ELR (cell line): ENCODE data around the gene ABT1.

ENCODE experiments used
- DNase-seq: peaks from one replicate; pipeline ENCODE4 v3.0.0-alpha.2; 2015; ENCODE audit warnings: low read depth

Gene ABT1

GRCh38 chr6:26575494-26575939, 21.2 kb upstream of the ABT1 start:
- DNase-seq: peak; percentile 88

GRCh38 chr6:26576407-26576843, 20.3 kb upstream of the ABT1 start:
- DNase-seq: peak; percentile 43

GRCh38 chr6:26576929-26577719, 19.6 kb upstream of the ABT1 start:
- DNase-seq: peak; percentile 91

GRCh38 chr6:26577720-26578072, 19.1 kb upstream of the ABT1 start:
- DNase-seq: no peak

- no peak for DNase-seq
Observed at GRCh38 chr6:26578279-26578678, 18.5 kb upstream of the ABT1 start.

GRCh38 chr6:26578741-26579140, 18.0 kb upstream of the ABT1 start:
- no peak for DNase-seq

- no peak for DNase-seq
Observed at GRCh38 chr6:26581164-26581915, 15.4 kb upstream of the ABT1 start.

GRCh38 chr6:26588965-26589364, 7.8 kb upstream of the ABT1 start:
- DNase-seq: no peak

GRCh38 chr6:26592649-26593048, 4.1 kb upstream of the ABT1 start:
- peak; percentile 50 for DNase-seq

- DNase-seq: no peak
Observed at GRCh38 chr6:26593278-26594130, 3.2 kb upstream of the ABT1 start.

- no peak for DNase-seq
Observed at GRCh38 chr6:26594131-26594498, 2.6 kb upstream of the ABT1 start.

GRCh38 chr6:26594730-26595632, 1.8 kb upstream of the ABT1 start:
- peak; percentile 93 for DNase-seq

- peak; percentile 94 for DNase-seq
Observed at GRCh38 chr6:26595669-26596269, 984 bp upstream of the ABT1 start.

GRCh38 chr6:26597389-26597766, 625 bp downstream of the ABT1 start:
- no peak for DNase-seq

- no peak for DNase-seq
Observed at GRCh38 chr6:26597821-26598220, 1.1 kb downstream of the ABT1 start.

- no peak for DNase-seq
Observed at GRCh38 chr6:26598267-26598666, 1.5 kb downstream of the ABT1 start.

- no peak for DNase-seq
Observed at GRCh38 chr6:26599134-26599533, 2.4 kb downstream of the ABT1 start.

GRCh38 chr6:26599591-26599990, 2.8 kb downstream of the ABT1 start:
- no peak for DNase-seq

GRCh38 chr6:26600759-26601158, 4.0 kb downstream of the ABT1 start:
- no peak for DNase-seq

GRCh38 chr6:26602262-26602661, 5.5 kb downstream of the ABT1 start:
- no peak for DNase-seq

GRCh38 chr6:26604026-26604425, 7.3 kb downstream of the ABT1 start:
- DNase-seq: no peak
